HG02970 (cell line): ENCODE data around the gene HDAC9.

Experiments
- ATAC-seq: cut with Tn5 transposase; IDR thresholded peaks from one replicate; pipeline ENCODE4 v1.9.1; 2021; ENCODE audit warnings: mild to moderate bottlenecking, moderate library complexity, moderate number of reproducible peaks; ENCODE audit not compliant: unreplicated experiment, low FRiP score

Gene HDAC9

GRCh38 chr7:18770154-18770811, 274.7 kb downstream of the HDAC9 start:
- ATAC-seq = no peak

- ATAC-seq = no peak
These were observed 275.3 kb downstream of the HDAC9 start for GRCh38 chr7:18770822-18771221.

- no peak for ATAC-seq
These were observed 276.5 kb downstream of the HDAC9 start for GRCh38 chr7:18771834-18772566.

- ATAC-seq = no peak
These were observed 277.0 kb downstream of the HDAC9 start for GRCh38 chr7:18772567-18772965.

GRCh38 chr7:18777314-18777713, 281.8 kb downstream of the HDAC9 start:
- ATAC-seq = no peak

GRCh38 chr7:18778594-18778993, 283.0 kb downstream of the HDAC9 start:
- no peak for ATAC-seq

GRCh38 chr7:18780266-18780665, 284.7 kb downstream of the HDAC9 start:
- no peak for ATAC-seq

- no peak for ATAC-seq
These were observed 285.4 kb downstream of the HDAC9 start for GRCh38 chr7:18780938-18781337.

GRCh38 chr7:18786196-18786727, 290.7 kb downstream of the HDAC9 start:
- no peak for ATAC-seq

GRCh38 chr7:18786796-18787195, 291.2 kb downstream of the HDAC9 start:
- ATAC-seq = no peak

GRCh38 chr7:18788026-18788425, 292.5 kb downstream of the HDAC9 start:
- ATAC-seq = no peak

- ATAC-seq = no peak
These were observed 297.5 kb downstream of the HDAC9 start for GRCh38 chr7:18792871-18793595.

GRCh38 chr7:18796216-18796615, 300.7 kb downstream of the HDAC9 start:
- ATAC-seq = no peak

GRCh38 chr7:18798088-18798906, 302.7 kb downstream of the HDAC9 start:
- no peak for ATAC-seq

GRCh38 chr7:18799899-18800298, 304.4 kb downstream of the HDAC9 start:
- ATAC-seq = no peak

GRCh38 chr7:18803923-18804322, 308.4 kb downstream of the HDAC9 start:
- ATAC-seq = no peak

GRCh38 chr7:18806177-18806576, 310.6 kb downstream of the HDAC9 start:
- no peak for ATAC-seq

GRCh38 chr7:18808026-18808425, 312.5 kb downstream of the HDAC9 start:
- ATAC-seq = no peak

GRCh38 chr7:18815261-18815960, 319.9 kb downstream of the HDAC9 start:
- no peak for ATAC-seq

- no peak for ATAC-seq
These were observed 325.4 kb downstream of the HDAC9 start for GRCh38 chr7:18820981-18821380.
